ENCODE data around the gene SIRT7.

The SIRT7 gene

GRCh38 chr17:81917565-81918332, at the start of gene SIRT7:
SIRT7 (minus strand) TSS chr17:81918176; CDS start chr17:81918131, 45 bp downstream.
- H3K27ac ChIP-seq (ENCODE audit: low read depth, low read length): no peak within 1 kb of the TSS
- H3K36me3 ChIP-seq (ENCODE audit: control insufficient read depth, insufficient read depth, low read length): peaks cover 62% of the 10 kb centered on the region

GRCh38 chr17:81967244-81967532, 49.2 kb upstream of the SIRT7 start:
- peaks cover 35% of the 10 kb centered on the region for H3K27me3 ChIP-seq (ENCODE audit: control insufficient read depth, insufficient read depth, low read length)
- peak overlapping the region; percentile 65 for H3K9ac ChIP-seq (ENCODE audit: low read length)
- H3K4me1 ChIP-seq (ENCODE audit: control insufficient read depth, insufficient read depth, low read length): peaks cover 39% of the 10 kb centered on the region
- H3K4me3 ChIP-seq (ENCODE audit: low read depth, low read length): 0 out of 2 replicates have a peak overlapping the region, but pooled peaks have one; percentile 19
- no peak overlapping the region for H3K27ac ChIP-seq (ENCODE audit: low read depth, low read length)
- no peaks in the 10 kb centered on the region for H3K9me3 ChIP-seq (ENCODE audit: control insufficient read depth, insufficient read depth, low read depth, low read length)
- no peaks in the 10 kb centered on the region for H3K36me3 ChIP-seq (ENCODE audit: control insufficient read depth, insufficient read depth, low read length)

More at GRCh38 chr17:81917565-81918332, at the start of gene SIRT7:
- Histone ChIP-seq H3K9me3 (ENCODE audit: control insufficient read depth, insufficient read depth, low read depth, low read length) (no peaks in the 10 kb centered on the region), H3K4me3 (ENCODE audit: low read depth, low read length) (peak within 1 kb of the TSS; percentile 64), H3K27me3 (ENCODE audit: control insufficient read depth, insufficient read depth, low read length) (no peaks in the 10 kb centered on the region), H3K4me1 (ENCODE audit: control insufficient read depth, insufficient read depth, low read length) (peaks cover 8% of the 10 kb centered on the region), H3K9ac (ENCODE audit: low read length) (peak within 1 kb of the TSS; percentile 75)

GRCh38 chr17:81966343-81967243, 48.6 kb upstream of the SIRT7 start:
- Histone ChIP-seq H3K36me3 (ENCODE audit: control insufficient read depth, insufficient read depth, low read length) (no peaks in the 10 kb centered on the region), H3K27me3 (ENCODE audit: control insufficient read depth, insufficient read depth, low read length) (peaks cover 41% of the 10 kb centered on the region), H3K27ac (ENCODE audit: low read depth, low read length) (no peak overlapping the region), H3K4me1 (ENCODE audit: control insufficient read depth, insufficient read depth, low read length) (peaks cover 42% of the 10 kb centered on the region), H3K4me3 (ENCODE audit: low read depth, low read length) (0 out of 2 replicates have a peak overlapping the region, but pooled peaks have one; percentile 19), H3K9ac (ENCODE audit: low read length) (no peak overlapping the region), H3K9me3 (ENCODE audit: control insufficient read depth, insufficient read depth, low read depth, low read length) (no peaks in the 10 kb centered on the region)

GRCh38 chr17:81964081-81964849, 46.3 kb upstream of the SIRT7 start:
- no peaks in the 10 kb centered on the region for H3K36me3 ChIP-seq (ENCODE audit: control insufficient read depth, insufficient read depth, low read length)
- H3K27me3 ChIP-seq (ENCODE audit: control insufficient read depth, insufficient read depth, low read length): peaks cover 62% of the 10 kb centered on the region
- no peak overlapping the region for H3K27ac ChIP-seq (ENCODE audit: low read depth, low read length)
- H3K9ac ChIP-seq (ENCODE audit: low read length): no peak overlapping the region
- H3K4me3 ChIP-seq (ENCODE audit: low read depth, low read length): no peak overlapping the region
- peaks cover 42% of the 10 kb centered on the region for H3K4me1 ChIP-seq (ENCODE audit: control insufficient read depth, insufficient read depth, low read length)
- no peaks in the 10 kb centered on the region for H3K9me3 ChIP-seq (ENCODE audit: control insufficient read depth, insufficient read depth, low read depth, low read length)

GRCh38 chr17:81962499-81963441, 44.8 kb upstream of the SIRT7 start:
- H3K4me3 ChIP-seq (ENCODE audit: low read depth, low read length): no peak overlapping the region
- no peak overlapping the region for H3K9ac ChIP-seq (ENCODE audit: low read length)

GRCh38 chr17:81961521-81962498, 43.8 kb upstream of the SIRT7 start:
- peak overlapping the region; percentile 49 for H3K4me3 ChIP-seq (ENCODE audit: low read depth, low read length)
- peak overlapping the region; percentile 29 for H3K9ac ChIP-seq (ENCODE audit: low read length)
- H3K36me3 ChIP-seq (ENCODE audit: control insufficient read depth, insufficient read depth, low read length): no peaks in the 10 kb centered on the region
- peaks cover 77% of the 10 kb centered on the region for H3K27me3 ChIP-seq (ENCODE audit: control insufficient read depth, insufficient read depth, low read length)
- H3K27ac ChIP-seq (ENCODE audit: low read depth, low read length): no peak overlapping the region
- no peaks in the 10 kb centered on the region for H3K9me3 ChIP-seq (ENCODE audit: control insufficient read depth, insufficient read depth, low read depth, low read length)
- peaks cover 31% of the 10 kb centered on the region for H3K4me1 ChIP-seq (ENCODE audit: control insufficient read depth, insufficient read depth, low read length)

More at GRCh38 chr17:81962499-81963441, 44.8 kb upstream of the SIRT7 start:
- H3K4me1 ChIP-seq (ENCODE audit: control insufficient read depth, insufficient read depth, low read length): peaks cover 40% of the 10 kb centered on the region
- no peaks in the 10 kb centered on the region for H3K9me3 ChIP-seq (ENCODE audit: control insufficient read depth, insufficient read depth, low read depth, low read length)
- peaks cover 77% of the 10 kb centered on the region for H3K27me3 ChIP-seq (ENCODE audit: control insufficient read depth, insufficient read depth, low read length)
- no peak overlapping the region for H3K27ac ChIP-seq (ENCODE audit: low read depth, low read length)
- H3K36me3 ChIP-seq (ENCODE audit: control insufficient read depth, insufficient read depth, low read length): no peaks in the 10 kb centered on the region

- H3K4me3 ChIP-seq (ENCODE audit: low read depth, low read length): peak within 1 kb of the TSS; percentile 56
- H3K4me1 ChIP-seq (ENCODE audit: control insufficient read depth, insufficient read depth, low read length): peaks cover 25% of the 10 kb centered on the region
- H3K9me3 ChIP-seq (ENCODE audit: control insufficient read depth, insufficient read depth, low read depth, low read length): no peaks in the 10 kb centered on the region
- no peak within 1 kb of the TSS for H3K27ac ChIP-seq (ENCODE audit: low read depth, low read length)
- peak within 1 kb of the TSS; percentile 57 for H3K9ac ChIP-seq (ENCODE audit: low read length)
- no peaks in the 10 kb centered on the region for H3K36me3 ChIP-seq (ENCODE audit: control insufficient read depth, insufficient read depth, low read length)
- peaks cover 80% of the 10 kb centered on the region for H3K27me3 ChIP-seq (ENCODE audit: control insufficient read depth, insufficient read depth, low read length)
These were observed 43.1 kb upstream of the SIRT7 start, which contains the start of gene NOTUM for GRCh38 chr17:81961087-81961511. NOTUM (minus strand) TSS chr17:81961187; CDS start chr17:81960909, 278 bp downstream.

GRCh38 chr17:81960130-81960958, 42.4 kb upstream of the SIRT7 start:
- peak overlapping the region; percentile 56 for H3K4me3 ChIP-seq (ENCODE audit: low read depth, low read length)
- peaks cover 25% of the 10 kb centered on the region for H3K4me1 ChIP-seq (ENCODE audit: control insufficient read depth, insufficient read depth, low read length)
- H3K27me3 ChIP-seq (ENCODE audit: control insufficient read depth, insufficient read depth, low read length): peaks cover 80% of the 10 kb centered on the region
- H3K36me3 ChIP-seq (ENCODE audit: control insufficient read depth, insufficient read depth, low read length): no peaks in the 10 kb centered on the region
- H3K9ac ChIP-seq (ENCODE audit: low read length): peak overlapping the region; percentile 57
- no peaks in the 10 kb centered on the region for H3K9me3 ChIP-seq (ENCODE audit: control insufficient read depth, insufficient read depth, low read depth, low read length)
- H3K27ac ChIP-seq (ENCODE audit: low read depth, low read length): no peak overlapping the region

Measured in HUES6 (cell line).